Naive thymus-derived CD4-positive, alpha-beta T cell (primary cell): ENCODE results near the gene ESYT3. TPM values are rescaled to one million over a fixed set of nuclear protein-coding genes. Genes with fewer than 3 reads are reported as not detected.

Experiments
- ATAC-seq: fragments of 150-1000 bp; cut with Tn5 transposase; 2 replicates; pipeline ENCODE4 v1.10.0; 2021; ENCODE audit warnings: mild to moderate bottlenecking, moderate library complexity
- CTCF ChIA-PET: fragments of 350-600 bp; sonication (Branson Sonifier 250); formaldehyde crosslinking; loops from one replicate; lab custom pipeline; 2021; ENCODE audit warnings: antibody characterized with exemption; lab: Charles Lee
- POLR2A ChIA-PET: fragments of 350-600 bp; sonication (Branson Sonifier 250); formaldehyde crosslinking; loops from one replicate; lab custom pipeline; 2021; ENCODE audit warnings: antibody characterized with exemption, inconsistent platforms; lab: Charles Lee
- DNase-seq, 9 donors: peaks; one replicate each; pipeline versions ENCODE4 v3.0.0 to v3.0.0-alpha.2; 2020 to 2022; ENCODE audit warnings: mixed read lengths in 1 of 9
- H3K27ac ChIP-seq: one replicate; pipeline ENCODE4 v1.7.0; 2013; ENCODE audit warnings: mild to moderate bottlenecking, low read depth, low read length, moderate library complexity
- H3K27me3 ChIP-seq, 2 donors: one replicate each; pipeline ENCODE4 v1.7.0; 2013; ENCODE audit warnings: low read length in 2 of 2, mild to moderate bottlenecking in 2 of 2, moderate library complexity in 2 of 2; ENCODE audit not compliant: control insufficient read depth in 2 of 2, insufficient read depth in 2 of 2
- H3K36me3 ChIP-seq, 3 experiments: 1 replicate in 2 of 3; 2 replicates in 1 of 3; pipeline ENCODE4 v1.7.0; 2013; ENCODE audit warnings: low read length in 3 of 3, mild to moderate bottlenecking in 3 of 3, moderate library complexity in 1 of 3; ENCODE audit not compliant: insufficient read depth in 3 of 3, control insufficient read depth in 2 of 3
- H3K4me1 ChIP-seq, 2 donors: one replicate each; pipeline ENCODE4 v1.7.0; 2013; ENCODE audit warnings: low read length in 2 of 2, mild to moderate bottlenecking in 2 of 2, moderate library complexity in 1 of 2; ENCODE audit not compliant: control insufficient read depth in 2 of 2, insufficient read depth in 2 of 2
- H3K4me3 ChIP-seq: 2 replicates; pipeline ENCODE4 v1.7.0; 2013; ENCODE audit warnings: mild to moderate bottlenecking, low read length
- H3K9me3 ChIP-seq, 3 experiments: 1 replicate in 2 of 3; 2 replicates in 1 of 3; pipeline ENCODE4 v1.7.0; 2013; ENCODE audit warnings: low read length in 3 of 3; ENCODE audit not compliant: control insufficient read depth in 2 of 3
- H3K27ac Mint-ChIP-seq, 9 donors: one replicate each; pipeline ENCODE4 v1.8.0; 2020 to 2022; ENCODE audit warnings: mixed read lengths in 9 of 9, mild to moderate bottlenecking in 8 of 9, moderate library complexity in 5 of 9, inconsistent platforms in 2 of 9
- H3K27me3 Mint-ChIP-seq, 5 donors: one replicate each; pipeline ENCODE4 v1.8.0; 2021 to 2022; ENCODE audit warnings: mixed read lengths in 5 of 5, mild to moderate bottlenecking in 1 of 5
- H3K36me3 Mint-ChIP-seq, 5 donors: one replicate each; pipeline ENCODE4 v1.8.0; 2020 to 2022; ENCODE audit warnings: mixed read lengths in 5 of 5, mild to moderate bottlenecking in 3 of 5, inconsistent platforms in 1 of 5
- H3K4me1 Mint-ChIP-seq, 7 donors: one replicate each; pipeline ENCODE4 v1.8.0; 2020 to 2022; ENCODE audit warnings: mixed read lengths in 7 of 7, mild to moderate bottlenecking in 3 of 7, inconsistent platforms in 1 of 7
- H3K4me3 Mint-ChIP-seq, 10 donors: one replicate each; pipeline ENCODE4 v1.8.0; 2020 to 2022; ENCODE audit warnings: mild to moderate bottlenecking in 10 of 10, mixed read lengths in 10 of 10, moderate library complexity in 6 of 10, inconsistent platforms in 2 of 10
- H3K9me3 Mint-ChIP-seq, 11 donors: one replicate each; pipeline ENCODE4 v1.8.0; 2020 to 2022; ENCODE audit warnings: mixed read lengths in 11 of 11, mild to moderate bottlenecking in 4 of 11, inconsistent platforms in 1 of 11, moderate library complexity in 1 of 11
- intact Hi-C, 2 donors: fragments of 100-400 bp; cut with micrococcal nuclease; formaldehyde crosslinking; loops; one replicate each; pipeline ENCODE4 v1.15.1; 2023
- polyA plus RNA-seq, 2 donors: library from polyadenylated mRNA; unstranded; fragments of 300-500 nt; fragmentation: Illumina TruSeq; gene quantifications; one replicate each; pipeline ENCODE4 v1.2.3, GENCODE V29; 2021
- total RNA-seq, 6 experiments: library from RNA in 5 of 6; stranded (reverse) in 5 of 6; gene quantifications; 1 replicate in 5 of 6; 2 replicates in 1 of 6; pipeline ENCODE4 v1.2.3 and lab custom pipeline; 2021 to 2026

The ESYT3 gene
- total and polyA plus RNA-seq, 7 experiments from 2014 or later = 0.14 to 0.41 (median 0.32) TPM; not detected in 4

DNA sequence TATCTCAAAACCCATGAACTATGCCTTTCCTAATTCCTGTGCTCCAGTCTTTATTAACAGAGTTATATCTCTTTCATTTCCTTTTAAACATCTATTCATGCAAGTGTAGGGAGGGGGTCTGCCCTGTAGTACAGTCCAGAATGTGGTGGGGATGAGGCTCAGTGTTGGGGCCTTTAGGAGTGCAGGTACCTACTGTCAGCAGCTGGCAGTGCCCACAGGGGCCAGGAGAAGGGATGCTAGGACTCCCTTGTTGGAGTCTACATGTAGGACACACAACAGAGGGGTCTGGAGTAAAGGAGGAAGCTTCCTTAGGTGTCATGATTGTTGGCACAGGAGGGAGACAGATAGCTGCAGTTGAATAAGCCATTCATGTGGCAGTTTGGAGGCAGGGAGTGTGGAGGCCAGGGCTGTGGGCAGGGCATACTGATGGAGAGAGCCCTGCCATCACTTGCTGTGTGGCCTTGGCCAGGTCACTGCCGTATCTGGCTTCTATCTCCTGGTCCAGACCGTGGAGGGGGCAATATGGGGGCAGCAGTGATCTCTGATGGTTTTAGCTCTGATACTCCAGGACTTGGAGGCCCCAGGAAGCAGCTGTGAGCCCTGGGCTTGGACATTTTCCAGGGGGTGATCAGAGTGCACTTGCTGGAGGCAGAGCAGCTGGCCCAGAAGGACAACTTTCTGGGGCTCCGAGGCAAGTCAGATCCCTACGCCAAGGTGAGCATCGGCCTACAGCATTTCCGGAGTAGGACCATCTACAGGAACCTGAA, 29.5 kb downstream of the ESYT3 start:
- ChIA-PET CTCF (no interaction called here), POLR2A (no interaction called here)
- intact Hi-C loops = no loop called here
- Histone ChIP-seq H3K27ac (no peak overlapping the region), H3K9me3 (no peaks in the 10 kb centered on the region), H3K27me3 (no peaks in the 10 kb centered on the region), H3K4me3 (no peak overlapping the region), H3K36me3 (no peaks in the 10 kb centered on the region), H3K4me1 (no peaks in the 10 kb centered on the region)
- Mint-ChIP-seq H3K4me1 (peaks cover 0 to 3% (median 0%) of the 10 kb centered on the region in 7 donors), H3K27ac (no peak overlapping the region), H3K36me3 (no peaks in the 10 kb centered on the region), H3K9me3 (no peaks in the 10 kb centered on the region), H3K4me3 (no peak overlapping the region), H3K27me3 (peaks cover 0 to 22% (median 10%) of the 10 kb centered on the region in 5 donors)
- DNase-seq (no peak), ATAC-seq (no peak)

- CTCF ChIA-PET = no interaction called here
- DNase-seq = no peak
Observed at GRCh38 chr3:138464491-138464860, 30.1 kb downstream of the ESYT3 start.

DNA sequence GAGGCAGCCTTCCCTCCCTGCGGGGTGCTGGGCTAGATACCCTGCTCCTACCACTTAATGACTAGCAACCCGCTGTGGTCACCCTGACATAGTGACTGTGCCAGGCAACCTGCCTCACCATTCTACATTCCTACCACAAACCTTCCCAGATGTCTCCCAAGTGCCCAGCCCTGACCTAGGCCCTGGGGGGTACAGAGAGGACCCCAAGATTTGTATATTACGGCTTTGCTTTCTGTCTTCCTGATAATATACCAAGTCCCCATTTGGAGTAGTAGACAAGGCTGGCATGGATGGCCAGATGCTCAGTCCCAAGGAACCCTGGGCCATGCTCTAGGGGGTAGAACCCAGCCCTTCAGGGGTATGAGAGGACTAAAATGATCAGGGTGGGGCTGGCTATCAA, 31.0 kb downstream of the ESYT3 start:
- H3K27me3 Mint-ChIP-seq = peaks cover 0 to 22% (median 10%) of the 10 kb centered on the region in 5 donors
- POLR2A ChIA-PET = no interaction called here
- no peaks in the 10 kb centered on the region for H3K4me1 ChIP-seq
- no peak overlapping the region for H3K4me3 ChIP-seq
- H3K4me3 Mint-ChIP-seq = no peak overlapping the region
- H3K9me3 Mint-ChIP-seq = no peaks in the 10 kb centered on the region
- H3K27me3 ChIP-seq = no peaks in the 10 kb centered on the region
- ATAC-seq (no peak), DNase-seq (no peak)
- H3K4me1 Mint-ChIP-seq = no peaks in the 10 kb centered on the region
- H3K27ac Mint-ChIP-seq = no peak overlapping the region
- no peaks in the 10 kb centered on the region for H3K36me3 ChIP-seq
- H3K9me3 ChIP-seq = no peaks in the 10 kb centered on the region
- intact Hi-C loops = no loop called here
- no peak overlapping the region for H3K27ac ChIP-seq
- H3K36me3 Mint-ChIP-seq = no peaks in the 10 kb centered on the region
- CTCF ChIA-PET = no interaction called here

More at GRCh38 chr3:138464491-138464860, 30.1 kb downstream of the ESYT3 start:
- no peaks in the 10 kb centered on the region for H3K9me3 Mint-ChIP-seq
- Histone ChIP-seq H3K4me3 (no peak overlapping the region), H3K9me3 (no peaks in the 10 kb centered on the region), H3K36me3 (no peaks in the 10 kb centered on the region), H3K4me1 (no peaks in the 10 kb centered on the region), H3K27ac (no peak overlapping the region), H3K27me3 (no peaks in the 10 kb centered on the region)
- POLR2A ChIA-PET = no interaction called here
- H3K27me3 Mint-ChIP-seq = peaks cover 0 to 22% (median 10%) of the 10 kb centered on the region in 5 donors
- no peaks in the 10 kb centered on the region for H3K4me1 Mint-ChIP-seq
- H3K4me3 Mint-ChIP-seq = no peak overlapping the region
- intact Hi-C loops = no loop called here
- H3K27ac Mint-ChIP-seq = no peak overlapping the region
- no peaks in the 10 kb centered on the region for H3K36me3 Mint-ChIP-seq
- ATAC-seq = no peak

GRCh38 chr3:138465925-138466324, 31.5 kb downstream of the ESYT3 start:
- POLR2A ChIA-PET = no interaction called here
- intact Hi-C loops = no loop called here
- H3K9me3 Mint-ChIP-seq = no peaks in the 10 kb centered on the region
- no peaks in the 10 kb centered on the region for H3K9me3 ChIP-seq
- H3K4me1 ChIP-seq = no peaks in the 10 kb centered on the region
- no peaks in the 10 kb centered on the region for H3K36me3 ChIP-seq
- CTCF ChIA-PET = interaction anchor here (0.9 kb wide), 1 partner anchor 10 kb away, joined by 3 read pairs; no protein-coding TSS in a partner anchor
- ATAC-seq (no peak), DNase-seq (no peak)
- H3K27me3 Mint-ChIP-seq = peaks cover 0 to 22% (median 10%) of the 10 kb centered on the region in 5 donors
- no peaks in the 10 kb centered on the region for H3K27me3 ChIP-seq
- no peaks in the 10 kb centered on the region for H3K4me1 Mint-ChIP-seq
- no peak overlapping the region for H3K27ac ChIP-seq
- H3K4me3 ChIP-seq = no peak overlapping the region
- H3K27ac Mint-ChIP-seq = peak overlapping the region in 1 of 9 donors; percentile 22
- H3K4me3 Mint-ChIP-seq = no peak overlapping the region
- H3K36me3 Mint-ChIP-seq = no peaks in the 10 kb centered on the region

DNA sequence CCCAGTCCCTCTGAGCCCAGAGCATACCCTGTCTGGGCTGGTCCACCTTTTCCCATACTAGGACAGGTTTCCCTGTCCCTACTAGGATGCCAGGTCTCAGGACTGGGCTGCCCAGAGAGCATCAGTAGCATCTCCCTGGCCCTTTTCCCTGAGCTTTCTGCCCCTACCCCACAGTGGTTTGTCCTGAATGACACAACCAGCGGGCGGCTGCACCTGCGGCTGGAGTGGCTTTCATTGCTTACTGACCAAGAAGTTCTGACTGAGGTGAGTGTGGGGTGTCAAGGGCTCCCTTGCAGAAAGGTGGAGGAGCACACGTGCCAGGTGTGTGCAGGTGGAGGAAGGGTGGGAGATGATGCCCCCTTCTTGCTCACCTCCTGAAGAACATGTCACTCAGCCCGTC, 33.5 kb downstream of the ESYT3 start:
- DNase-seq (no peak), ATAC-seq (no peak)
- Mint-ChIP-seq H3K9me3 (no peaks in the 10 kb centered on the region), H3K27ac (no peak overlapping the region), H3K36me3 (no peaks in the 10 kb centered on the region), H3K4me1 (no peaks in the 10 kb centered on the region), H3K27me3 (peaks cover 0 to 22% (median 7%) of the 10 kb centered on the region in 5 donors), H3K4me3 (no peak overlapping the region)
- H3K36me3 ChIP-seq = no peaks in the 10 kb centered on the region
- H3K4me3 ChIP-seq = no peak overlapping the region
- ChIA-PET POLR2A (no interaction called here), CTCF (no interaction called here)
- no peaks in the 10 kb centered on the region for H3K9me3 ChIP-seq
- H3K27me3 ChIP-seq = no peaks in the 10 kb centered on the region
- H3K27ac ChIP-seq = no peak overlapping the region
- intact Hi-C loops = no loop called here
- H3K4me1 ChIP-seq = no peaks in the 10 kb centered on the region

- intact Hi-C loops = no loop called here
Observed at GRCh38 chr3:138468451-138468850, 34.0 kb downstream of the ESYT3 start.

GRCh38 chr3:138468886-138469285, 34.5 kb downstream of the ESYT3 start:
- POLR2A ChIA-PET = no interaction called here
- ATAC-seq = no peak
- no peaks in the 10 kb centered on the region for H3K36me3 ChIP-seq

More at GRCh38 chr3:138468451-138468850, 34.0 kb downstream of the ESYT3 start:
- no peaks in the 10 kb centered on the region for H3K4me1 ChIP-seq
- H3K9me3 Mint-ChIP-seq = no peaks in the 10 kb centered on the region
- DNase-seq (no peak), ATAC-seq (no peak)
- H3K36me3 Mint-ChIP-seq = no peaks in the 10 kb centered on the region
- no peaks in the 10 kb centered on the region for H3K4me1 Mint-ChIP-seq
- H3K27me3 ChIP-seq = no peaks in the 10 kb centered on the region
- no peaks in the 10 kb centered on the region for H3K36me3 ChIP-seq
- peaks cover 0 to 22% (median 6%) of the 10 kb centered on the region in 5 donors for H3K27me3 Mint-ChIP-seq
- no peaks in the 10 kb centered on the region for H3K9me3 ChIP-seq
- H3K4me3 Mint-ChIP-seq = no peak overlapping the region
- no peak overlapping the region for H3K27ac Mint-ChIP-seq
- H3K27ac ChIP-seq = no peak overlapping the region
- H3K4me3 ChIP-seq = no peak overlapping the region
- CTCF ChIA-PET = no interaction called here
- POLR2A ChIA-PET = no interaction called here

More at GRCh38 chr3:138468886-138469285, 34.5 kb downstream of the ESYT3 start:
- Histone ChIP-seq H3K4me3 (no peak overlapping the region), H3K9me3 (no peaks in the 10 kb centered on the region), H3K4me1 (no peaks in the 10 kb centered on the region), H3K27ac (no peak overlapping the region), H3K27me3 (no peaks in the 10 kb centered on the region)
- no peak for DNase-seq
- H3K4me1 Mint-ChIP-seq = no peaks in the 10 kb centered on the region
- H3K36me3 Mint-ChIP-seq = no peaks in the 10 kb centered on the region
- CTCF ChIA-PET = no interaction called here
- intact Hi-C loops = no loop called here
- no peak overlapping the region for H3K27ac Mint-ChIP-seq
- H3K4me3 Mint-ChIP-seq = no peak overlapping the region
- H3K27me3 Mint-ChIP-seq = peaks cover 0 to 22% (median 6%) of the 10 kb centered on the region in 5 donors
- no peaks in the 10 kb centered on the region for H3K9me3 Mint-ChIP-seq
